H1 (cell line): ENCODE data around the gene IQGAP3. TPM values are rescaled to one million over a fixed set of nuclear protein-coding genes. Genes with fewer than 3 reads are reported as not detected.

ENCODE experiments used
- CTCF ChIA-PET: fragments of 300-600 bp; sonication (Branson Sonifier 250); formaldehyde crosslinking; loops from one replicate; lab custom pipeline; 2021; ENCODE audit not compliant: partially characterized antibody; lab: Charles Lee
- POLR2A ChIA-PET: fragments of 300-600 bp; sonication (Branson Sonifier 250); formaldehyde crosslinking; loops from one replicate; lab custom pipeline; 2021; ENCODE audit warnings: inconsistent platforms; ENCODE audit not compliant: partially characterized antibody; lab: Charles Lee
- DNase-seq, 2 experiments: peaks; one replicate each; pipeline versions ENCODE4 v3.0.0 to v3.0.0-alpha.2; 2010 to 2022; ENCODE audit warnings: low spot score in 2 of 2, low read depth in 1 of 2, mixed read lengths in 1 of 2
- FAIRE-seq: peaks from 2 replicates; lab custom pipeline; 2011; peaks lifted over from hg19 to GRCh38; lab: Jason Lieb, UNC
- H2AFZ ChIP-seq: 2 replicates; pipeline ENCODE4 v1.8.1; 2012; ENCODE audit warnings: low read length, inconsistent platforms
- H2AK5ac ChIP-seq: 2 replicates; pipeline ENCODE4 v1.6.1; 2013; ENCODE audit warnings: low read depth, low read length
- H2BK120ac ChIP-seq: replicated peaks from 2 replicates; pipeline ENCODE3; 2013; ENCODE audit warnings: low read depth, low read length, inconsistent platforms
- H2BK12ac ChIP-seq: 2 replicates; pipeline ENCODE4 v1.6.1; 2013; ENCODE audit warnings: low read depth, low read length
- H2BK15ac ChIP-seq: 2 replicates; pipeline ENCODE4 v1.6.1; 2013; ENCODE audit warnings: low read length
- H2BK20ac ChIP-seq: 2 replicates; pipeline ENCODE4 v1.6.1; 2013; ENCODE audit warnings: low read length
- H2BK5ac ChIP-seq: 2 replicates; pipeline ENCODE4 v1.6.1; 2013; ENCODE audit warnings: low read depth, low read length
- H3K14ac ChIP-seq: 2 replicates; pipeline ENCODE4 v1.6.1; 2013; ENCODE audit warnings: inconsistent platforms; ENCODE audit not compliant: insufficient read length
- H3K18ac ChIP-seq: 2 replicates; pipeline ENCODE4 v1.6.1; 2013; ENCODE audit warnings: low read length; ENCODE audit errors: extremely low read depth
- H3K23ac ChIP-seq: 2 replicates; pipeline ENCODE4 v1.6.1; 2013; ENCODE audit warnings: inconsistent platforms; ENCODE audit not compliant: insufficient read length
- H3K23me2 ChIP-seq: 2 replicates; pipeline ENCODE4 v1.6.1; 2013; ENCODE audit warnings: low read depth, low read length
- H3K27ac ChIP-seq: 2 replicates; pipeline ENCODE4 v1.6.1; 2011; ENCODE audit warnings: low read depth, low read length, inconsistent platforms
- H3K27me3 ChIP-seq, 4 experiments: replicated peaks in 1 of 4; 1 replicate in 1 of 4; 2 replicates in 3 of 4; pipeline versions ENCODE4 v1.6.1 to v1.8.1; 2011 to 2013; ENCODE audit warnings: low read length in 3 of 4, mild to moderate bottlenecking in 3 of 4, inconsistent platforms in 2 of 4, mixed read lengths in 2 of 4, moderate library complexity in 1 of 4; ENCODE audit not compliant: control insufficient read depth in 3 of 4, insufficient read depth in 3 of 4; ENCODE audit errors: extremely low read depth in 1 of 4
- H3K36me3 ChIP-seq, 4 experiments: 2 replicates each; pipeline versions ENCODE4 v1.6.1 to v1.8.1; 2011 to 2013; ENCODE audit warnings: mild to moderate bottlenecking in 4 of 4, low read length in 3 of 4, moderate library complexity in 2 of 4, control low read depth in 1 of 4, inconsistent platforms in 1 of 4; ENCODE audit not compliant: insufficient read depth in 4 of 4, control insufficient read depth in 2 of 4
- H3K4ac ChIP-seq: replicated peaks from 2 replicates; pipeline ENCODE3; 2013; ENCODE audit warnings: low read length, low read depth, mixed read lengths, inconsistent platforms; ENCODE audit not compliant: insufficient read length
- H3K4me1 ChIP-seq, 4 experiments: replicated peaks in 1 of 4; 1 replicate in 1 of 4; 2 replicates in 3 of 4; pipeline versions ENCODE4 v1.6.1 to v1.8.1; 2011 to 2013; ENCODE audit warnings: low read length in 3 of 4, inconsistent platforms in 2 of 4, mixed read lengths in 1 of 4; ENCODE audit not compliant: insufficient read depth in 4 of 4, control insufficient read depth in 3 of 4
- H3K4me2 ChIP-seq, 2 experiments: 2 replicates each; pipeline versions ENCODE4 v1.6.1 to v1.8.1; 2011 to 2013; ENCODE audit warnings: low read depth in 2 of 2, low read length in 2 of 2, control low read depth in 1 of 2, inconsistent platforms in 1 of 2, mild to moderate bottlenecking in 1 of 2; ENCODE audit not compliant: insufficient read depth in 1 of 2
- H3K4me3 ChIP-seq, 4 experiments: fragments of 200-600, 300-600 bp in 1 of 4; sonication (generic), shearing (Covaris generic), sonication (Bioruptor Twin) in 1 of 4; 2 replicates each; pipeline versions ENCODE4 v1.5.1 to v1.8.1; 2011 to 2016; ENCODE audit warnings: low read length in 4 of 4, low read depth in 3 of 4, control low read depth in 2 of 4, inconsistent platforms in 2 of 4, mild to moderate bottlenecking in 2 of 4, mixed read lengths in 1 of 4, moderate library complexity in 1 of 4; ENCODE audit not compliant: insufficient read depth in 2 of 4; ENCODE audit errors: extremely low read depth in 1 of 4
- H3K56ac ChIP-seq: replicated peaks from 2 replicates; pipeline ENCODE3; 2013; ENCODE audit warnings: low read depth, mild to moderate bottlenecking, mixed read lengths, low read length, inconsistent platforms; ENCODE audit not compliant: insufficient read length
- H3K79me1 ChIP-seq: 2 replicates; pipeline ENCODE4 v1.6.1; 2013; ENCODE audit warnings: low read depth, low read length, control low read depth
- H3K79me2 ChIP-seq, 2 experiments: 2 replicates each; pipeline versions ENCODE4 v1.6.1 to v1.8.1; 2012 to 2013; ENCODE audit warnings: low read length in 2 of 2, mild to moderate bottlenecking in 2 of 2, inconsistent platforms in 1 of 2; ENCODE audit not compliant: insufficient read depth in 2 of 2, control insufficient read depth in 1 of 2
- H3K9ac ChIP-seq, 4 experiments: replicated peaks in 1 of 4; 1 replicate in 1 of 4; 2 replicates in 3 of 4; pipeline versions ENCODE4 v1.6.1 to v1.8.1; 2011 to 2013; ENCODE audit warnings: low read depth in 3 of 4, low read length in 3 of 4, control low read depth in 2 of 4, mild to moderate bottlenecking in 2 of 4, moderate library complexity in 2 of 4, inconsistent platforms in 1 of 4; ENCODE audit errors: extremely low read depth in 1 of 4
- H3K9me3 ChIP-seq, 2 experiments: 2 replicates each; pipeline versions ENCODE4 v1.6.1 to v1.8.1; 2012 to 2013; ENCODE audit warnings: mild to moderate bottlenecking in 2 of 2, moderate library complexity in 2 of 2, control low read depth in 1 of 2, inconsistent platforms in 1 of 2, low read depth in 1 of 2, low read length in 1 of 2, mixed read lengths in 1 of 2; ENCODE audit not compliant: insufficient read depth in 2 of 2
- H4K20me1 ChIP-seq, 2 experiments: replicated peaks in 1 of 2; 2 replicates each; pipeline versions ENCODE3 to v1.8.1; 2011 to 2013; ENCODE audit warnings: inconsistent platforms in 2 of 2, low read length in 2 of 2, mild to moderate bottlenecking in 1 of 2; ENCODE audit not compliant: insufficient read depth in 2 of 2, control insufficient read depth in 1 of 2
- H4K5ac ChIP-seq: 2 replicates; pipeline ENCODE4 v1.6.1; 2013; ENCODE audit warnings: low read length, low read depth, mixed read lengths, inconsistent platforms; ENCODE audit not compliant: insufficient read length
- H4K8ac ChIP-seq: 2 replicates; pipeline ENCODE4 v1.8.0; 2013; ENCODE audit warnings: mild to moderate bottlenecking, moderate library complexity, low read length, inconsistent platforms; ENCODE audit not compliant: insufficient read depth; ENCODE audit errors: extremely low read depth
- H4K91ac ChIP-seq: replicated peaks from 2 replicates; pipeline ENCODE3; 2013; ENCODE audit warnings: low read length, mixed read lengths, inconsistent platforms; ENCODE audit not compliant: insufficient read length
- CEBPB ChIP-seq: IDR thresholded peaks from 2 replicates; pipeline ENCODE4 v1.6.1; 2012; ENCODE audit warnings: low read depth, low read length
- CHD2 ChIP-seq: IDR thresholded peaks from 2 replicates; pipeline ENCODE4 v1.6.1; 2012; ENCODE audit warnings: low read length, improper control_type of control experiment
- CREB1 ChIP-seq: IDR thresholded peaks from 2 replicates; pipeline ENCODE4 v1.6.1; 2012; ENCODE audit warnings: inconsistent platforms
- CTBP2 ChIP-seq: IDR thresholded peaks from 2 replicates; pipeline ENCODE4 v1.7.0; 2011; ENCODE audit warnings: borderline replicate concordance, mild to moderate bottlenecking, moderate library complexity, mixed read lengths, low read length; ENCODE audit not compliant: insufficient read depth, insufficient read length
- KDM5A ChIP-seq: fragments of 200-600 bp; IDR thresholded peaks from 2 replicates; pipeline ENCODE4 v1.7.1; 2012; ENCODE audit warnings: mild to moderate bottlenecking, low read length, inconsistent platforms, mixed read lengths
- RFX5 ChIP-seq: IDR thresholded peaks from 2 replicates; pipeline ENCODE4 v1.6.1; 2011; ENCODE audit warnings: low read depth, low read length, improper control_type of control experiment, borderline replicate concordance
- ZNF274 ChIP-seq: IDR thresholded peaks from 2 replicates; pipeline ENCODE4 v1.7.0; 2012; ENCODE audit warnings: low read length, borderline replicate concordance; ENCODE audit errors: extremely low read depth
- WGBS, 2 experiments: shearing (Covaris generic) in 1 of 2; methylation state at CpG; one replicate each; pipeline versions ENCODE4 v1.1.6 to v1.1.7; 2013 to 2015; ENCODE audit warnings: low lambda C conversion rate in 2 of 2, mixed read lengths in 2 of 2, inconsistent platforms in 1 of 2, low coverage in 1 of 2, missing lambda C conversion rate in 1 of 2; ENCODE audit not compliant: insufficient replicate concordance in 2 of 2, insufficient coverage in 1 of 2, insufficient read length in 1 of 2; ENCODE audit errors: extremely low coverage in 1 of 2, missing lambda C conversion rate in 1 of 2; 5-methylcytosine and 5-hydroxymethylcytosine counted together
- polyA plus RNA-seq, 7 experiments: library from polyadenylated mRNA; depleted of rRNA in 3 of 7; stranded (reverse) in 5 of 7; unstranded in 2 of 7; fragments of >200 nt in 5 of 7; fragments of 200-250 nt in 2 of 7; gene quantifications; 1 replicate in 5 of 7; 2 replicates in 1 of 7; 4 replicates in 1 of 7; pipeline versions ENCODE4 v1.2.1 to v1.2.3, GENCODE V29; 2011 to 2013; ENCODE audit warnings: missing spikeins in 2 of 7, mixed read lengths in 2 of 7
- total RNA-seq: library from RNA; stranded (reverse); fragmentation: NEBNext Ultra II Directional; extraction: Animal tissue kit (Norgen Biotek cat#: 25700); gene quantifications from 2 replicates; pipeline ENCODE4 v1.2.1, GENCODE V29; 2021
- TF ChIP-seq, protein P1 (sequence below): IDR thresholded peaks from 2 replicates; pipeline ENCODE4 v1.6.1; 2012; ENCODE audit warnings: inconsistent platforms

The IQGAP3 gene
- total and polyA plus RNA-seq, 2 of the 8 experiments (the other 6 are each of a cell fraction or from before 2014, with no cell fraction given): 14.6 to 22.3 TPM

DNA sequence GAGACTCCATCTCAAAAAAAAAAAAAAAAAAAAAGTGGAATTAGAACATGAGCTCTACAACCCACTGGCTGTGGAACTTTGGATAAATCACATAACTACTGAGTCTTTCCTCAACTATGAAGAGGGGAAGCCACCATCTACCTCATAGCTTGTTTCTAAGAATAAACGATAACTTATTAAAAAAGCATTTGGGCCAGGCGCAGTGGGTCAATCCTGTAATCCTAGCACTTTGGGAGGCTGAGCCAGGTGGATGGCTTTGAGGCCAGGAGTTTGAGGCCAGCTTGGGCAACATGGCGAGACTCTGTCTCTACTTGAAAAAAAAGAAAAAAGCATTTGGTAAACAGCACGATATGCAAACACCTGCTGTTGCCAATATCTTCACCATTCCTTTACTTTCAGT, 40.0 kb downstream of the IQGAP3 start:
- Histone ChIP-seq H4K8ac (no peak overlapping the region), H3K4me1 (no peaks in the 10 kb centered on the region), H3K79me2 (no peaks in the 10 kb centered on the region), H3K18ac (no peak overlapping the region), H3K14ac (no peak overlapping the region), H4K91ac (no peak overlapping the region), H4K20me1 (no peaks in the 10 kb centered on the region), H2BK120ac (no peak overlapping the region), H3K79me1 (no peaks in the 10 kb centered on the region), H2AK5ac (no peak overlapping the region), H3K23me2 (no peaks in the 10 kb centered on the region), H2AFZ (no peak overlapping the region), H3K23ac (no peak overlapping the region), H2BK5ac (no peak overlapping the region), H3K9ac (no peak overlapping the region), H3K4me3 (no peak overlapping the region), H3K36me3 (peaks cover 6 to 52% (median 22%) of the 10 kb centered on the region in 4 experiments; a peak in 7 of 8 replicates), H3K27me3 (no peaks in the 10 kb centered on the region), H2BK20ac (no peak overlapping the region), H2BK15ac (no peak overlapping the region), H3K56ac (no peak overlapping the region)
- POLR2A ChIA-PET: interaction anchor here (1.1 to 1.4 kb wide), 2 partner anchors 11 to 24 kb away, joined by 3 read pairs; no protein-coding TSS in a partner anchor
- CTCF ChIA-PET: interaction anchor here (0.9 to 2.3 kb wide), 9 partner anchors 12 to 76 kb away, joined by 3 to 8 read pairs (median 4); partner anchors contain the start of gene MEF2D
- no peak for FAIRE-seq
- TF ChIP-seq KDM5A (no peak), CHD2 (no peak), ZNF274 (no peak), CREB1 (no peak), CTBP2 (no peak), RFX5 (no peak), CEBPB (no peak)
- TF ChIP-seq, protein P1, sequence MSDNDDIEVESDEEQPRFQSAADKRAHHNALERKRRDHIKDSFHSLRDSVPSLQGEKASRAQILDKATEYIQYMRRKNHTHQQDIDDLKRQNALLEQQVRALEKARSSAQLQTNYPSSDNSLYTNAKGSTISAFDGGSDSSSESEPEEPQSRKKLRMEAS: no peak
- TF ChIP-seq, all 59 proteins: peak for 0
- H3K4ac ChIP-seq: no peak overlapping the region
- H3K9me3 ChIP-seq: no peaks in the 10 kb centered on the region
- no peak for DNase-seq
- no peak overlapping the region for H4K5ac ChIP-seq
- H2BK12ac ChIP-seq: no peak overlapping the region
- H3K4me2 ChIP-seq: no peak overlapping the region
- 92% methylated on average over 4 of the region's 4 CpGs; no CpG with 5 or more reads in 1 of the 2 experiments for WGBS, 2 experiments
- H3K27ac ChIP-seq: no peak overlapping the region
